DND-41 (cell line): ENCODE results near the gene SCGB1C1.

Experiments
- EZH2 ChIP-seq: IDR thresholded peaks from 3 replicates; pipeline ENCODE4 v1.6.1; 2012; ENCODE audit warnings: borderline replicate concordance, low read depth, mild to moderate bottlenecking, moderate library complexity, low read length, inconsistent platforms; ENCODE audit not compliant: severe bottlenecking
- TF ChIP-seq, protein P1 (sequence below): IDR thresholded peaks from 2 replicates; pipeline ENCODE4 v1.5.1; 2012; ENCODE audit warnings: borderline replicate concordance, low read length, moderate library complexity, mild to moderate bottlenecking; ENCODE audit not compliant: poor library complexity, severe bottlenecking; ENCODE audit errors: extremely low read depth

DNA sequence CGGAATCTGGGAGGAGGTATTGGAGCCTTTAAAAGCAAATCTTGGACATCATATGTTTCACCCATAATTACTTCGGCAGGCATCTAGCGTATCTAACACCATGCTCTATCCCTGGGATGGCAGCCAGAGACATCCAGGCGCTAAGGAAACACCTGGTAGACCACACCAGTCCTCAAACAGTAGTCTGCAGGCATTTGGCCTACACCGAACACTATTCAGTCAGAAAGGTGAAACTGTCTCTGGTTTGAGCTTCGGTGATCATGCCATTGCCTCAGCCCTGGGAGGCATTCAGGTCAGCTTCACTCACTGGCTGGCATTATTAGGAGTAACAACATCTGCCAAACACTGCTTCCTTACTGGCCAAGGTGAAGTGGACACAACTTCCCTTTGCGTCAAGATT is 31.5 kb downstream of the SCGB1C1 start:
- TF ChIP-seq, protein P1, sequence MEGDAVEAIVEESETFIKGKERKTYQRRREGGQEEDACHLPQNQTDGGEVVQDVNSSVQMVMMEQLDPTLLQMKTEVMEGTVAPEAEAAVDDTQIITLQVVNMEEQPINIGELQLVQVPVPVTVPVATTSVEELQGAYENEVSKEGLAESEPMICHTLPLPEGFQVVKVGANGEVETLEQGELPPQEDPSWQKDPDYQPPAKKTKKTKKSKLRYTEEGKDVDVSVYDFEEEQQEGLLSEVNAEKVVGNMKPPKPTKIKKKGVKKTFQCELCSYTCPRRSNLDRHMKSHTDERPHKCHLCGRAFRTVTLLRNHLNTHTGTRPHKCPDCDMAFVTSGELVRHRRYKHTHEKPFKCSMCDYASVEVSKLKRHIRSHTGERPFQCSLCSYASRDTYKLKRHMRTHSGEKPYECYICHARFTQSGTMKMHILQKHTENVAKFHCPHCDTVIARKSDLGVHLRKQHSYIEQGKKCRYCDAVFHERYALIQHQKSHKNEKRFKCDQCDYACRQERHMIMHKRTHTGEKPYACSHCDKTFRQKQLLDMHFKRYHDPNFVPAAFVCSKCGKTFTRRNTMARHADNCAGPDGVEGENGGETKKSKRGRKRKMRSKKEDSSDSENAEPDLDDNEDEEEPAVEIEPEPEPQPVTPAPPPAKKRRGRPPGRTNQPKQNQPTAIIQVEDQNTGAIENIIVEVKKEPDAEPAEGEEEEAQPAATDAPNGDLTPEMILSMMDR: no peak
- TF ChIP-seq EZH2: no peak
